HepG2 (cell line): ENCODE measurements around the gene PHC1. TPM values are rescaled to one million over a fixed set of nuclear protein-coding genes. Genes with fewer than 3 reads are reported as not detected.

ENCODE experiments used
- ATAC-seq: fragments of 200-7000 bp; cut with Tn5 transposase; 3 replicates; pipeline ENCODE4 v1.9.1; 2020; ENCODE audit warnings: mild to moderate bottlenecking, moderate library complexity
- BruUV-seq: library from RNA; stranded (reverse); fragments of 400-500 nt; replicated peaks from 2 replicates; lab custom pipeline; 2021; lab: Mats Ljungman, UMichigan
- CTCF ChIA-PET: fragments of 300-600 bp; formaldehyde crosslinking; extraction: SDS; loops from one replicate; lab custom pipeline; 2021; ENCODE audit warnings: low total read pairs, inconsistent platforms, low intra/inter-chr PET ratio; lab: Yijun Ruan, JAX
- POLR2A ChIA-PET: fragments of 350-600 bp; sonication (Branson Sonifier 250); formaldehyde crosslinking; loops from one replicate; lab custom pipeline; 2020; ENCODE audit warnings: antibody characterized with exemption, inconsistent platforms; lab: Yijun Ruan, JAX
- DNase-seq: peaks from one replicate; pipeline ENCODE4 v3.0.0-alpha.2; 2015; ENCODE audit warnings: low spot score
- FAIRE-seq: peaks from 3 replicates; lab custom pipeline; 2011; peaks lifted over from hg19 to GRCh38; lab: Jason Lieb, UNC
- H2AFZ ChIP-seq: one replicate; pipeline ENCODE4 v1.6.1; 2011; ENCODE audit warnings: low read length, inconsistent platforms
- H3K27ac ChIP-seq: fragments of 300-600 bp; 3 replicates; pipeline ENCODE4 v1.8.0; 2011; ENCODE audit warnings: mixed run types, mild to moderate bottlenecking, mixed read lengths, low read length, inconsistent platforms; ENCODE audit not compliant: insufficient read depth; ENCODE audit errors: extremely low read length
- H3K27me3 ChIP-seq, 2 experiments: fragments of 200-600 bp in 1 of 2; 2 replicates in 1 of 2; 3 replicates in 1 of 2; pipeline versions ENCODE4 v1.6.0 to v1.8.0; 2011; ENCODE audit warnings: low read length in 2 of 2, mild to moderate bottlenecking in 2 of 2, moderate library complexity in 2 of 2, inconsistent platforms in 1 of 2; ENCODE audit not compliant: insufficient read depth in 2 of 2, control insufficient read depth in 1 of 2
- H3K36me3 ChIP-seq, 2 experiments: fragments of 200-600 bp in 1 of 2; replicated peaks in 1 of 2; 2 replicates in 1 of 2; 3 replicates in 1 of 2; pipeline versions ENCODE4 v1.5.1 to v1.8.0; 2011; ENCODE audit warnings: low read length in 2 of 2, inconsistent platforms in 1 of 2; ENCODE audit not compliant: insufficient read depth in 2 of 2, control insufficient read depth in 1 of 2
- H3K4me1 ChIP-seq: 2 replicates; pipeline ENCODE4 v1.5.1; 2012; ENCODE audit warnings: low read length, inconsistent platforms; ENCODE audit not compliant: insufficient read depth
- H3K4me2 ChIP-seq: 2 replicates; pipeline ENCODE4 v1.6.0; 2011; ENCODE audit warnings: low read depth, low read length, inconsistent platforms
- H3K4me3 ChIP-seq, 3 experiments: fragments of 200-600 bp in 1 of 3; sonication (generic), shearing (Covaris generic) in 1 of 3; replicated peaks in 1 of 3; 2 replicates each; pipeline ENCODE4 v1.5.1; 2011 to 2016; ENCODE audit warnings: low read length in 3 of 3, inconsistent platforms in 2 of 3, low read depth in 2 of 3, mild to moderate bottlenecking in 2 of 3, control low read depth in 1 of 3, mixed read lengths in 1 of 3; ENCODE audit not compliant: insufficient read depth in 1 of 3
- H3K79me2 ChIP-seq: one replicate; pipeline ENCODE4 v1.6.1; 2011; ENCODE audit warnings: low read length, inconsistent platforms; ENCODE audit not compliant: insufficient read depth
- H3K9ac ChIP-seq: 2 replicates; pipeline ENCODE4 v1.6.0; 2011; ENCODE audit warnings: mild to moderate bottlenecking, low read depth, low read length, inconsistent platforms; ENCODE audit not compliant: insufficient read depth
- H3K9me3 ChIP-seq: 2 replicates; pipeline ENCODE4 v1.5.1; 2012; ENCODE audit warnings: mild to moderate bottlenecking, low read length
- H4K20me1 ChIP-seq: 2 replicates; pipeline ENCODE4 v1.6.0; 2011; ENCODE audit warnings: inconsistent platforms, mild to moderate bottlenecking, low read length, moderate library complexity; ENCODE audit not compliant: insufficient read depth
- FOSL1 ChIP-seq: sonication (generic); formaldehyde crosslinking; IDR thresholded peaks from 2 replicates; pipeline ENCODE4 v1.9.0; 2021; ENCODE audit warnings: missing genetic modification reagents, borderline replicate concordance
- KLF9 ChIP-seq: IDR thresholded peaks from 2 replicates; pipeline ENCODE4 v1.6.1; 2016; ENCODE audit warnings: low read depth
- ZBTB21 ChIP-seq: sonication (generic); formaldehyde crosslinking; IDR thresholded peaks from 2 replicates; pipeline ENCODE4 v1.4.0; 2020; ENCODE audit warnings: missing genetic modification reagents
- ZKSCAN8 ChIP-seq: IDR thresholded peaks from 2 replicates; pipeline ENCODE4 v1.6.1; 2016; ENCODE audit warnings: borderline replicate concordance, missing genetic modification reagents, missing compliant biosample characterization
- ZNF776 ChIP-seq: sonication (generic); formaldehyde crosslinking; IDR thresholded peaks from 2 replicates; pipeline ENCODE4 v1.4.0; 2020; ENCODE audit warnings: mild to moderate bottlenecking, missing genetic modification reagents
- ZNF792 ChIP-seq: IDR thresholded peaks from 2 replicates; pipeline ENCODE4 v1.6.1; 2016
- ZNF800 ChIP-seq: sonication (generic); formaldehyde crosslinking; IDR thresholded peaks from 2 replicates; pipeline ENCODE4 v1.4.0; 2020; ENCODE audit warnings: missing genetic modification reagents
- ZSCAN29 ChIP-seq: sonication (generic); formaldehyde crosslinking; conservative IDR thresholded peaks from 2 replicates; pipeline ENCODE4 v1.4.0; 2020; ENCODE audit warnings: mild to moderate bottlenecking, missing genetic modification reagents
- WGBS: methylation state at CpG from one replicate; pipeline ENCODE4 v1.1.6; 2017; ENCODE audit warnings: low lambda C conversion rate; 5-methylcytosine and 5-hydroxymethylcytosine counted together
- in situ Hi-C: cut with HindIII; loops from 2 replicates; pipeline ENCODE4 v1.10.0; 2017; ENCODE audit warnings: low pct_unique_long_range_greater_than_20kb; ENCODE audit not compliant: extremely low pct_ligation_motif_present
- intact Hi-C: fragments of 100-400 bp; cut with micrococcal nuclease; formaldehyde crosslinking; loops from one replicate; pipeline ENCODE4 v1.10.0; 2022; ENCODE audit not compliant: unreplicated experiment
- polyA plus RNA-seq, 8 experiments: library from polyadenylated mRNA; depleted of rRNA in 3 of 8; stranded (reverse) in 7 of 8; unstranded in 1 of 8; fragments of >200 nt; fragmentation: Illumina TruSeq in 4 of 8; extraction: Trizol in 4 of 8; gene quantifications; 2 replicates each; pipeline versions ENCODE4 v1.2.1 to v1.2.3, GENCODE V29; 2011 to 2016; ENCODE audit warnings: low read depth in 4 of 8, missing spikeins in 1 of 8, mixed read lengths in 1 of 8; ENCODE audit not compliant: insufficient read depth in 1 of 8
- total RNA-seq, 5 experiments: library from RNA; depleted of rRNA; stranded (reverse); fragments of >200 nt; fragmentation: Illumina TruSeq; extraction: Trizol; gene quantifications; 2 replicates each; pipeline ENCODE4 v1.2.3, GENCODE V29; 2016; ENCODE audit warnings: low read depth in 1 of 5

The PHC1 gene
- total and polyA plus RNA-seq, 2 of the 13 experiments (the other 11 are each of a cell fraction or from before 2014, with no cell fraction given) = 9.4 to 35.0 TPM

GRCh38 chr12:8936735-8937134, 22.4 kb downstream of the PHC1 start:
- no TSS peak for BruUV-seq

More at GRCh38 chr12:8936735-8937134, 22.4 kb downstream of the PHC1 start:
- 96% methylated on average over 7 of the region's 7 CpGs for WGBS
- Histone ChIP-seq H3K27me3 (no peaks in the 10 kb centered on the region), H3K4me2 (no peak overlapping the region), H4K20me1 (no peaks in the 10 kb centered on the region), H3K4me3 (no peak overlapping the region), H3K4me1 (no peaks in the 10 kb centered on the region), H3K79me2 (no peaks in the 10 kb centered on the region), H3K36me3 (peaks cover 3 to 5% of the 10 kb centered on the region in 2 experiments; a peak in 3 of 5 replicates), H3K9ac (no peak overlapping the region), H2AFZ (no peak overlapping the region), H3K9me3 (no peaks in the 10 kb centered on the region), H3K27ac (no peak overlapping the region)
- POLR2A ChIA-PET = interaction anchor here (0.6 kb wide), 1 partner anchor 63 kb away, joined by 3 read pairs; no protein-coding TSS in a partner anchor
- in situ Hi-C loops (loop anchor here (25.0 kb wide), 1 partner anchor 101 kb away; no protein-coding TSS in a partner anchor), intact Hi-C loops (no loop called here)
- CTCF ChIA-PET = no interaction called here
- DNase-seq = no peak
- FAIRE-seq = no peak
- no peak for ATAC-seq
- TF ChIP-seq FOSL1 (CRISPR knock-in tag) = no peak
- TF ChIP-seq ZNF792 (CRISPR knock-in tag) = no peak
- TF ChIP-seq ZSCAN29 (CRISPR knock-in tag) = no peak
- TF ChIP-seq ZKSCAN8 = no peak
- no peak for TF ChIP-seq ZBTB21 (CRISPR knock-in tag)
- no peak for TF ChIP-seq ZNF800 (CRISPR knock-in tag)
- TF ChIP-seq KLF9 = no peak
- no peak for TF ChIP-seq ZNF776 (CRISPR knock-in tag)
- TF ChIP-seq, all 625 proteins: peak for 0
